HG03520 (cell line): ENCODE data around the gene TP53I13.

Experiments used
- ATAC-seq: cut with Tn5 transposase; IDR thresholded peaks from one replicate; pipeline ENCODE4 v1.9.1; 2021; ENCODE audit warnings: mild to moderate bottlenecking, moderate library complexity; ENCODE audit not compliant: unreplicated experiment

The TP53I13 gene

DNA sequence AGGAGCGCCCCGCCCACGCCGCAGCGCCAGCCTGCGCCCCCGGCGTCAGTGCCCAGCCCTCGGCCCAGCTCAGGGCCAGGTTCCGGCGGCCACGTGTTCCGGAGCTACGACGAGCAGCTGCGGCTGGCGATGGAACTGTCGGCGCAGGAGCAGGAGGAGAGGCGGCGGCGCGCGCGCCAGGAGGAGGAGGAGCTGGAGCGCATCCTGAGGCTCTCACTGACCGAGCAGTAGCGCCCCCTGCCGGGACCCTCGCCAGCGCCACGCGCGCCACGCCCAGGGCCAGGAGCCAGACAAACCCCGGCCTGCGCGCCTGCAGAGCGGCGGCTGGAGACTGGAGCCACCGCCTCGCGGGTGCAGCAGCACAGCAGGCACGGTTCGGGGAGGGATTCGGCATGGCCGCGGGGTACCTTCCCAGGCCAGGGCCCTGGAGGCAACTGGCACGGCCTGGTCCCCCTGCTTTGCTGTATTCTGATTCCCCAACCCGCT, 44.9 kb downstream of the TP53I13 start:
- no peak for ATAC-seq

DNA sequence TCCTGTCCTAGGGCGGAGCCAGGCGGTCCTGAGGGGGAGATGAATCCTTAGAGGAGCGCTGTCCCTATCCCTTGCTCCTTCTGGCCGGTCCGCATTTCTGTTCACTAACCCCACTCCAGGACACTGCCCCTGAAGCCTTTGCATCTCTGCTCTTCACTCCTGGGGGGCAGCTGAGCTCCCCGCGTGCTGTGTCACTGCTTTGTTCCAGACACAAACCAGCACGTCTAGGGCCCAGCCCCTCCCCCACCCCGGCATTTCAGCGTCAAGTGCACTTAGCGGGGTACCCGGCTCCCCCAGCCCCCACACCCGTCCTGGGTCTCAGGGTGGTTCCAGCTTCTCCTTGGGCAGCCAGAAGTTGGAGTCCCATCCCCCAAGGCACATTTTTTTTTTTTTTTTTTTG, 45.4 kb downstream of the TP53I13 start:
- no peak for ATAC-seq

DNA sequence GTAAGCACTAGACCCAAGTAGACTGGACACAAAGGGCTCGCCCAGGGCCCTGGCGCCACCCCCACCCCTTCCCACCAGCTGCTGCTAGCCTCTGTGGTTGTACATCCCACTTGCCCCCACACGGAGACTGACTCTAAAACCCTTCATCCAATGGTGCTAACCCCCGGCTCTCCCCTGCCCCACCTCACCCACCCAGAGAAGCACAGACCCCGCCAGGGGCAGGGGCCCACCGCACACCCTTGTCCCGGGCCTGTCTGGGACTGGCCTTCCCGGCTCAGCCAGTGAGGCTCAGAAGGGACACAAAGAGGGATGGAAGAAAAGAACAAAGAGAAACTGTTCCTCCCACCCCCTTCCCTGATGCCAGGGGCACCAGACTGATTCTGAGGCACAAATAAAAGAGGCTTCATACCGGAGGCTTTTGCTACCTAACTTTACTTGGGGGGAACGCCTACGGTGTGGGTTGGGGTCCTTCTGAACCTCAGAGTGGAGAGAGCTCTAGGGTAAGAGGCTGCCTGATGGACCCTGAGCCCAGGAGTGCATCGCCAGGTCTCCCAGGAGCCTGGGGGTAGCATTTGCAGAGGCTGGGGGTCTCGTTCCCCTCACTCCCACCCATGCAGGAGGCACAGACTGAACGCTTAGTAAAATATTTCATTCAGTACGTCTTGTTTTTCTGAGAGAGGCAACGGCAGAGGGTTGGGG, 46.0 kb downstream of the TP53I13 start:
- no peak for ATAC-seq

DNA sequence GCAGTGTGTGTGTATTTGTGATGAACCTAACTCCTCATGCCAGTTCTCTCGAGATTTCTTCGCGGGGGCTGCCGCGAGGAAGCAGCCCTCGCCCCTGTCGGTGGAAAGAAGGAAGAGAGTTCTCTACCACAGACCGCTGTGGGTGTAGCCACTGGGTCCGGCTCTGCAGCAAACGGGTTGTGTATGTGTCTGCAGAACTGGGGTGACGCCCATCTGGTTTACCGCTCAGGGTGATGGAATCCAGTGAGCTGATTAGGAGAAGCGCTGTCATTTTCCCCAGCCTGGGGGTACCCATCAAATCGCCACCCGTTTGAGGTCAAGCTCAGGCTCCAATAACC, 46.5 kb downstream of the TP53I13 start:
- no peak for ATAC-seq

DNA sequence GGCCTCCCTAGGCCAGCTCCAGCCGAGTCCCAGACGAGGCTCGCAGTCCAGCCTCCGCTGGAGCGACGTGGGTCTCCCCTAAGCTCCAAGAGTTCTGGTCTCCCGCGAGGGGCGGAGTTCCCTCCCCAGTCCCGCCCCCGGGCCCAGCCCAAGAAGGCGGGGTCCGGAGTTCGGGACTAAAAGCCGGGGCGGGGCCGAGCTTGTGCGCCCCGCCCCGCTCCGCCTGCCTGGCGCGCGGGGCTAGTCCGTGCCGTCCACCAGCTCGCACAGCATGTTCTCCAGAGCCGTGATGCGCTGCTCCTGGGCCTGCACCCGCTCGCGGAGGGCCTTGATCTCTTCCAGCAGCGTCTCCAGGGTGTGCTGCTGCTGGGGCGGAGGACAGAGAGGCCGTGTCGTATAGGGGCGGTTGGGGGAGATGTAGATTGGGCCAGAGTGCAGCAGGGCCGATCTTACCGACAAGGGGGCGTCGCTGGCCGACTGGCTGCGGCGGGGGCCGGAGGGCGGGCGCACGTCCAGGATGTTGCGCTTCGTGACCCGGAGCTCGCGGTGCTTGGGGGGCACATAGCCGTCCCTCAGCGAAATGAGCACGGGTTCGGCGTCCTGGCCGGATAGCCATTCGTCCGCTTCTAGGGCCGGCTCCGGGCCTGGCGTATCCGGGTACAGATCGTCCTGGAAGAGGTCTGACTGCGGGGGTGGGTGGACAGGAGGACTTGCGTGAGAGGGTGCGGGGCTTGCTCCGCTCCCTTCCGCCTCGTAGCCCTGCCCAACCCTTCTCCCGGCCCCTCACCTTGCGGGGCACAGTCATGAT, 47.2 kb downstream of the TP53I13 start:
- ATAC-seq: peak; percentile 57

DNA sequence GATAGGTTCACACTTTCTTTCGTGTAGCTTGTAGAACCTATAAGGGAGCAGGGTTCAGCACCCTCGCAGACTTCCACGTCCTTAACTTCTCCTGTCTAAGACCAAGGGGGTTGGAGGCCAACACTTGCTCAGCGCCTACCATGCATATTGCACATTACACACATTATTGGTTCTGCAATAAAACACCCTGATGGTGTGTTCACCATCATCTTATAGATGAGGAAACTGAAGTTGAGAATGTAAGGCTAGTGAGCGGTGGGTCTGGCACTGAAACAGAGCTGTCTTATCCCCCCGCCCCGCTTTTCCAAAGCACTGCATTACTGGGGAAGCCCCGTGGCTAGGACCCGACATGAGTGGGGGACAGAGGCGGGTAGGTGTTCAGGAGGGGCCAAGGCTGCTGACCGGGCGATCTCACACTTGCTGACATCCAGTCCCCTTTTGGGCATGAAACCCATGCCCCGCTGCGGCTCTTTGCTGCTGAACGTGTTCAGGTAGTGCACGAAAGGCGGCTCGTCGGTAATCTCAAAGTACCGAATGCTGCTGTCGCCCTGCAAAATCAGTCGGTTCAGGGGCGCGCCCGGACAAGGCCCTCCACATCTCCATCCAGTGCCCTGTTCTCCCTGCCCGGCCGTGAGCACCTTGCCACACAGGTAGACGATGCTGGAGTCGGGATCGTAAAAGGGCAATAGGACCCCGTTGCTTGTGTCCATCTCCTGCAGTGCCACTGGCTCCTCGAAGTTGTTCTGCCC, 48.0 kb downstream of the TP53I13 start:
- ATAC-seq: no peak

DNA sequence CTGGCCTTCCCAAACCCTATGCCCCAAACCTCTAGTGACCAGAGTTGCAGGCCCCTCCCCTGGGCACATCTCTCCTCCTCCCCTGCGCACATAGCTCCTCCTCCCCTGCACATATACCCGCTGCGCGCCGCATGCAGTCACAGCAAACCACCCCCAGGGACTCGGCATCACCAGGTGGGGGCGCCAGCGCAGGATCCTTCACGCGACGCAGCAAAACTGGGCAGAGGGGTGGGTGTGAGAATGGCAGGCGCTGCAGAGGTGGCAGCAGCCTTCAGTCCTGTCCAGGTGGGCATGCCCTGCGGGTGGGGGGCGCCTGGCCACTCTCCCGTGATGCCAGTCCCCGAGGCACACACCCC, 48.6 kb downstream of the TP53I13 start:
- ATAC-seq: peak; percentile 40

DNA sequence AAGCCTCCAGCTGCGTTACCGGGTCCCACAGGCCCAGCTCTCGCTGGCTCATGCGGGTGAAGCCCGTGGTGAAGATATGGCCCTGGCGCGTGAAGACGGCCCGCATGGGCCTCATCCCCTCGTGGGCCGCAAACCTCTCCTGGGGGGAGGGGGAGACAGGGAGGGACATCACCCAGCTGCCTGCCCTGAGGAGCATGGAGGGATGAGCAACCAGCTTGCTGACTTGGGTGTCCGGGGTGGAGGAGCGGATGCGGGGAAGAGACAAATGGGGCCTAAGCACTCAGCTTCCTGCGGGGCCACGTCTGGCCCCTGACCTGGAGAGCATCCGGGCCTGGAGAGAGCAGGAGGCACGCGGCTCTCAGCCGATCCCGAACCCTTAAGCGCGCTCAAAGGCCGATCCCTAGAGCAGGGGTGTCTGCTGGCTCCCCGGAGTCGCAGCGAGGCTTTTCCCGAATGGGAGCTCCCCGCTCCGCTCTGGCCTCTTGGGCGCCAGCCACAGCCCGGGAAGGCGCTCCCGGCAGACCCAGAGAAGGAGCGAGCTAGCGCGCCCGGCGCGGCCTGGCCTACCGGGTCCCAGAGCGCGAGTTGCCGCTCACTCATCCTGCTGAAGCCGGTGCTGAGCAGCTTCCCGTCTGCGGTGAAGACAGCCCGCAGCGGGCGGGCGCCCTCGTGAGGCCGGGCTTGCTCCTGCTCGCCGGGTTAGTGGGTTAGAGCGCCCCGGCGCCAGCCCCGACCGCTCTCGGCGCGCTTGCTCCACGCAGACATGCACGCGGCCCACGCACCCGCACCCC, 49.2 kb downstream of the TP53I13 start:
- no peak for ATAC-seq

DNA sequence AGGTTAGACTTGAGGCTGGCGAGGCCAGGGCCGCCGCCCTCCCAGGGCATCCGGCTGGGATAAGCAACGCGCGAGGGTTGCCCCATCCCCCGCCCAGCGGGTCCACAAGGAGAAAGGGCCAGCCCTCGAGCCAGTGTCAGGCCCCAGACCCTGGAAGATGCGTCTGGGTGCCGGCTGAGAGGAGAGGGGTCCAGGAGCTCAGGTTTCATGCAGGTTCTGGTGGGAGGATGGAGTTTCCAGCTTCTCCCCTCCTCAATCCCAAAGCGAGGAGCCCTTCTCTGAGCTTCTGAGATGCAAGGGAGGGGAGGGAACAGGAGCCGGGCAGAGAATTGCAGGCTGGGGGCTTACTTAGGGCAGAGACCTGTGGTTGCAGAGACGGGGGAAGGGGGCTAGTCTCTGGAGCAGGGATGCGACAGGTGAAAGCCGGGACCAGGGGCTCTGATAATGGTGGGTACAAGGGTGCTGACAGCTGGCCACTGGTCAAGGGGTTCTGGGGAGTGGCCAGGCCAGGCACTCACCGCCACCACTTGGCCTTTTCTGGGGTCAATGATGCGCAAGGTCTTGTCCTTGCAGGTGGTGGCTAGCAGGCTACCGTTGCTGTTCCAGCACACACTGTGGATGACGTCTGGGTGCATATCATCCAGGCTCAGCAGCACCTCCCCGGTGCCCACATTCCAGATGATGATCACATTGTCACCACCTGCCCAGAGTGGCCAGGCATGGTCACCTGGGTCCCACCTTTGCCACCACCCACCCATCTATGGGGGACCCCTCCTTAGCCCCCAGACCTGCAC, 50.0 kb downstream of the TP53I13 start:
- ATAC-seq: no peak

DNA sequence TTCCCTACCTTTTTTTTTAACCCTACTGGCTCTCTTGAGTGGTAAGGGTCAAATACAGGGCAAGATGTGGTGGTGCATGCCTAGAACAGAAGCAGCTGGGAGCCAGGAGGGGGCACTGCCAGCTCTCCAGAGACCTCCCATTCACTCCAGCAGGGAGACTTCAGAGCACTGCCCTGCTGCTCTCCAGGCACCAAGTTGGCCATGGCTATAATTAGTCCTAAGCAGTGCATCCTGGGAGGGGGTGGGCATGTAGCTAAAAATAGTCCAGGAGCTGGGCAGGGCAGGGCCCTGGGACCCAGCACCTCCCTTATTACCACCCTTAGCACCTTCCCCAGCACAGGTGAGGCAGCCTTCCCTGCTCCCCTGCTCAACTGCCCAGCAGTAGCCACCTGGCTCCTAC, 50.8 kb downstream of the TP53I13 start:
- no peak for ATAC-seq

DNA sequence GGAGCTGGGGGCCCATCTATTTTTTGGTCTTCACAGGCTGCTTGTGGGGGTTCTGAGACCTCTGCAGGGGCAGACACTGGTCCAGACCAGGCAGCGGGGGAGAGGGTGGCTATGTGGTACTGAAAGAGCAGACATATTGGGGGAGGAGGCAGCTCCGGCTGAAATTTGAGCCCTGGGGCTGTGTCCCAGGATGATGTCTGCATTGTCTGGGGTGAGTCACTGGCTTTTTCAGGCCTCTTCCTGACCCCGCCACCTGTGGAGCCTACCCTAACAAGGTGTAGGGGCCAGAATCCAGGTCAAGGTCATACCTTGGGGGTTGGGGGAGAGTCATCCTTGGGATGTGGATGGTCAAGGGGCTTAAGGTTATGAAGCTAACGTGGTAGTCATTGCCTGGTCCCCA, 51.8 kb downstream of the TP53I13 start:
- ATAC-seq: no peak

DNA sequence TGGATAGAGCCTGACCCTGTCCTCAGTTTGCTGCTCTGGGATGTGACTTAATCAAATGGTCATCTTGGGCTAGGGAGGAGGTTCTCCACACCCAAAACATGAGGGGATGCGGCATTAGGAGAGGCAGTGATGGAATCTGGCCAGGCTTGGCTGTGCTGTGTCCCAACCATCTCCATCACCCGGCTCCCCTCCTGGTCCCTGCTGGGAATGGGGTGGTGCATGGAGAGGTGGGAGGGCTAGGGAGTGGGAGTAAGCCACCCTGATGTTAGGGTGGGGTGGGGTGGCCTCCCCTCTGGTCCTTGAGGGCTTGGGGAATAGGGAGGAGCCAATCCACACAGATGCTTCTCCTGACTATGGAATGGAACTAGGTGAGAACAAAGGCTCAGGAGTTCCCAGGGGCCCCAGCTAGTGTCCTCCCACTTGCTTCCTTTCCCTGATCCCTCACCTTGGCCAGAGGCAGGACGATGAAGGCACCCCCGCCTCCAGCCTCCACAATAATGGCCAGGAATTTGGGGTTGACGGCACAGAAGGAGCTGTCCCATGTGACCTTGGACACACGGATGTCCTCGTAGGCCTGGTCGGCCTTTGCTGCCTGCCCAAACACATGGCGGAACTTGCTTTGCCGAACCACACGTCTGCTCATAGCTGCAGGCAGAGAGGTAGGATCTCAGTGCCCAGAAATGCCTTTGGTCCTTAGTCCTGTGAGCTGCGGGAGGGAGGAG, 52.4 kb downstream of the TP53I13 start:
- no peak for ATAC-seq

DNA sequence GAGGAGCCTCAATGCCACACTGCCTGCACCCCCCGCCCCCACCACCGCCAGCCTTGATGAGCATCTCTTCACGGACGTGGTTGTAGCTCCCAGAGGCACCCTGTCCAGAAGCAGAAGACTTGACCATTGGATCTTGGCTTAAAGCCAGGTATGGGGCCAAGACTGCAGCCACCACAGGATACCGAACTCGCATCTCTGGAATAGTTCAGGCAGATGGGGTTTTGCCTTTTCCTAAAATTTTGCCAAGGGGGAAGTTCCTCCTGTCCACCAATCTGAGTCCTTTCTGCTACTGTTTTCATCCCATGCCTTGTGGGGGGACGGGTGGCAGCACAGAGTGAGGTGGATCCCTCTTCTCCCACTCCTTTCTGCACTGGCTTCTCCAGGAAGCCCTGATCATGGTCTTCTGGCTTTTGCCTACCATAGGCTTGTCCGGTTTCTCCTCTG, 53.3 kb downstream of the TP53I13 start:
- no peak for ATAC-seq
